H9 (cell line): Measurements from ENCODE around the gene ZNF831. TPM values are rescaled to one million over a fixed set of nuclear protein-coding genes. Genes with fewer than 3 reads are reported as not detected.

ENCODE experiments used
- DNase-seq: peaks from one replicate; pipeline ENCODE4 v3.0.0-alpha.2; 2017
- H2AFZ ChIP-seq: one replicate; pipeline ENCODE4 v1.6.1; 2013; ENCODE audit warnings: mild to moderate bottlenecking, low read length, control low read depth, moderate library complexity
- H2AK5ac ChIP-seq: 2 replicates; pipeline ENCODE4 v1.6.1; 2013; ENCODE audit warnings: low read length, control low read depth, mixed read lengths; ENCODE audit not compliant: insufficient read length
- H2BK120ac ChIP-seq: one replicate; pipeline ENCODE4 v1.6.1; 2013; ENCODE audit warnings: low read depth, mild to moderate bottlenecking, low read length, control low read depth, inconsistent platforms; ENCODE audit not compliant: poor library complexity, severe bottlenecking
- H2BK12ac ChIP-seq: 2 replicates; pipeline ENCODE4 v1.6.1; 2013; ENCODE audit warnings: low read length, control low read depth, mixed read lengths, low read depth; ENCODE audit not compliant: insufficient read length
- H2BK15ac ChIP-seq: 2 replicates; pipeline ENCODE4 v1.6.1; 2013; ENCODE audit warnings: low read depth, low read length, control low read depth
- H2BK20ac ChIP-seq: one replicate; pipeline ENCODE4 v1.6.1; 2013; ENCODE audit warnings: low read depth, mild to moderate bottlenecking, low read length, control low read depth, inconsistent platforms; ENCODE audit not compliant: poor library complexity, severe bottlenecking
- H2BK5ac ChIP-seq: 2 replicates; pipeline ENCODE4 v1.6.1; 2013; ENCODE audit warnings: low read length, control low read depth, mixed read lengths; ENCODE audit not compliant: insufficient read length
- H3K14ac ChIP-seq: 2 replicates; pipeline ENCODE4 v1.6.1; 2013; ENCODE audit warnings: low read length, control low read depth; ENCODE audit not compliant: insufficient read depth
- H3K18ac ChIP-seq: 2 replicates; pipeline ENCODE4 v1.6.1; 2013; ENCODE audit warnings: low read depth, mild to moderate bottlenecking, mixed read lengths, low read length, control low read depth; ENCODE audit not compliant: insufficient read length
- H3K23ac ChIP-seq: 2 replicates; pipeline ENCODE4 v1.6.1; 2013; ENCODE audit warnings: low read length, control low read depth, mixed read lengths, low read depth; ENCODE audit not compliant: insufficient read length
- H3K23me2 ChIP-seq: 2 replicates; pipeline ENCODE4 v1.6.1; 2013; ENCODE audit warnings: low read depth, mild to moderate bottlenecking, mixed read lengths, low read length, control low read depth; ENCODE audit not compliant: insufficient read length, poor library complexity, severe bottlenecking
- H3K27ac ChIP-seq: 2 replicates; pipeline ENCODE4 v1.5.1; 2013; ENCODE audit warnings: low read length, control low read depth, mixed read lengths, low read depth; ENCODE audit not compliant: insufficient read length
- H3K27me3 ChIP-seq: 2 replicates; pipeline ENCODE4 v1.6.1; 2013; ENCODE audit warnings: low read length, control low read depth, inconsistent platforms; ENCODE audit not compliant: insufficient read depth
- H3K4ac ChIP-seq: 2 replicates; pipeline ENCODE4 v1.6.1; 2013; ENCODE audit warnings: low read depth, mild to moderate bottlenecking, control low read depth, inconsistent platforms, low read length, moderate library complexity
- H3K4me1 ChIP-seq: 2 replicates; pipeline ENCODE4 v1.6.1; 2013; ENCODE audit warnings: low read length, control low read depth, inconsistent platforms; ENCODE audit not compliant: insufficient read depth
- H3K4me2 ChIP-seq: 2 replicates; pipeline ENCODE4 v1.6.1; 2013; ENCODE audit warnings: low read length, control low read depth, mixed read lengths; ENCODE audit not compliant: insufficient read length, insufficient read depth
- H3K56ac ChIP-seq: 2 replicates; pipeline ENCODE4 v1.6.1; 2013; ENCODE audit warnings: low read depth, mild to moderate bottlenecking, mixed read lengths, low read length, control low read depth; ENCODE audit not compliant: insufficient read length
- H3K79me1 ChIP-seq: 2 replicates; pipeline ENCODE4 v1.6.1; 2013; ENCODE audit warnings: low read depth, mild to moderate bottlenecking, moderate library complexity, low read length, control low read depth, inconsistent platforms; ENCODE audit not compliant: insufficient read depth, poor library complexity, severe bottlenecking
- H3K79me2 ChIP-seq: 2 replicates; pipeline ENCODE4 v1.6.1; 2013; ENCODE audit warnings: low read length, control low read depth, inconsistent platforms; ENCODE audit not compliant: insufficient read depth
- H3K9ac ChIP-seq: 2 replicates; pipeline ENCODE4 v1.6.1; 2013; ENCODE audit warnings: low read length, control low read depth, mixed read lengths; ENCODE audit not compliant: insufficient read length; ENCODE audit errors: extremely low read depth
- H3K9me3 ChIP-seq: one replicate; pipeline ENCODE4 v1.6.1; 2013; ENCODE audit warnings: low read depth, low read length, inconsistent platforms; ENCODE audit not compliant: control insufficient read depth
- H3T11ph ChIP-seq: one replicate; pipeline ENCODE4 v1.6.1; 2013; ENCODE audit warnings: mild to moderate bottlenecking, low read length, control low read depth, inconsistent platforms
- H4K20me1 ChIP-seq: one replicate; pipeline ENCODE4 v1.6.1; 2013; ENCODE audit not compliant: control insufficient read depth, insufficient read length, insufficient read depth
- H4K5ac ChIP-seq: 2 replicates; pipeline ENCODE4 v1.6.1; 2013; ENCODE audit warnings: low read depth, mild to moderate bottlenecking, mixed read lengths, low read length, control low read depth; ENCODE audit not compliant: insufficient read length
- H4K8ac ChIP-seq: replicated peaks from 2 replicates; pipeline ENCODE4 v1.6.1; 2013; ENCODE audit warnings: low read length, control low read depth, mixed read lengths, low read depth; ENCODE audit not compliant: insufficient read length
- H4K91ac ChIP-seq: 2 replicates; pipeline ENCODE4 v1.6.1; 2013; ENCODE audit warnings: low read depth, mild to moderate bottlenecking, moderate library complexity, mixed read lengths, low read length, control low read depth; ENCODE audit not compliant: insufficient read length
- H3K27ac Mint-ChIP-seq, 3 experiments: 2 replicates in 2 of 3; 3 replicates in 1 of 3; pipeline ENCODE4 v1.8.0; 2020 to 2021; ENCODE audit warnings: mixed read lengths in 3 of 3, mild to moderate bottlenecking in 1 of 3, moderate library complexity in 1 of 3
- H3K27me3 Mint-ChIP-seq: 2 replicates; pipeline ENCODE4 v1.8.0; 2021; ENCODE audit warnings: low read depth, mild to moderate bottlenecking, moderate library complexity, mixed read lengths
- H3K36me3 Mint-ChIP-seq, 3 experiments: 2 replicates in 2 of 3; 3 replicates in 1 of 3; pipeline ENCODE4 v1.8.0; 2020 to 2021; ENCODE audit warnings: low read depth in 3 of 3, mixed read lengths in 3 of 3; ENCODE audit not compliant: insufficient read depth in 1 of 3
- H3K4me1 Mint-ChIP-seq, 2 experiments: 2 replicates each; pipeline ENCODE4 v1.8.0; 2020; ENCODE audit warnings: mixed read lengths in 2 of 2
- H3K4me3 Mint-ChIP-seq, 2 experiments: 2 replicates in 1 of 2; 3 replicates in 1 of 2; pipeline ENCODE4 v1.8.0; 2020 to 2021; ENCODE audit warnings: mild to moderate bottlenecking in 2 of 2, mixed read lengths in 2 of 2, moderate library complexity in 1 of 2
- H3K9me3 Mint-ChIP-seq, 2 experiments: 2 replicates in 1 of 2; 3 replicates in 1 of 2; pipeline ENCODE4 v1.8.0; 2020; ENCODE audit warnings: mild to moderate bottlenecking in 2 of 2, mixed read lengths in 2 of 2, moderate library complexity in 1 of 2
- CTCF ChIP-seq: fragments of 200-600 bp; sonication (generic); conservative IDR thresholded peaks from 3 replicates; pipeline ENCODE4 v1.8.0; 2021; ENCODE audit warnings: antibody characterized with exemption, mild to moderate bottlenecking
- WGBS: extraction: QIAGEN DNeasy Blood & Tissue Kit; methylation state at CpG from one replicate; pipeline ENCODE4 v1.1.7; 2013; ENCODE audit warnings: missing lambda C conversion rate, low lambda C conversion rate, mixed read lengths; ENCODE audit not compliant: insufficient read length; ENCODE audit errors: extremely low coverage; 5-methylcytosine and 5-hydroxymethylcytosine counted together
- total RNA-seq: library from RNA; stranded (reverse); gene quantifications from 2 replicates; pipeline ENCODE4 v1.2.1, GENCODE V29; 2021

The ZNF831 gene
- total RNA-seq, 1 experiment from 2014 or later, result not detected

DNA sequence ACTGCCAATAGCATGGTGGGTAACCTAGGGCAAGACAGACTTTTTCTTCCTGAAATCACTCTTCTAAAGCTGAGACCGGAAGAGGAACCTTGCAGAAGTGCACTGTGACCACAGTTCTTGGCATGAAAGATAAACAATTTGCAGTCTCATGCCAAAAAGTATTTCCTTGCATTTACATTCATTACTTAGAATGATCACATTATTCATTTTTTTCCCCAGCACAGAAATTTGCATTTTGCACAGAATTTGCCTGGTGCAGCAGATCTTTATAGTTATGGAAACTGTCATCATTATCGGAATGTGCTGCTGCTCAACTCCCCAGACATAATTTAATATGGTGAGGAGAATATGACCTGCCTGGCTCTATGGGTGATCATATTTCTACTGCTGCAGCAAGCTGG, 94.6 kb downstream of the ZNF831 start:
- H4K20me1 ChIP-seq, result no peaks in the 10 kb centered on the region
- no peak overlapping the region for H2BK120ac ChIP-seq
- H2BK15ac ChIP-seq, result no peak overlapping the region
- H3K36me3 Mint-ChIP-seq, result no peaks in the 10 kb centered on the region
- peaks cover 66% of the 10 kb centered on the region for H3K27me3 Mint-ChIP-seq
- H3K18ac ChIP-seq, result no peak overlapping the region
- H4K8ac ChIP-seq, result no peak overlapping the region
- H3K27ac Mint-ChIP-seq, result no peak overlapping the region
- H2AFZ ChIP-seq, result no peak overlapping the region
- no peaks in the 10 kb centered on the region for H3K23me2 ChIP-seq
- no peak overlapping the region for H3K4me3 Mint-ChIP-seq
- H3K4me1 ChIP-seq, result no peaks in the 10 kb centered on the region
- no peak overlapping the region for H4K5ac ChIP-seq
- no CpG with 5 or more reads among the region's 2 CpGs for WGBS
- H3K14ac ChIP-seq, result no peak overlapping the region
- DNase-seq, result no peak
- no peak overlapping the region for H2BK5ac ChIP-seq
- H3K27me3 ChIP-seq, result no peaks in the 10 kb centered on the region
- no peak overlapping the region for H4K91ac ChIP-seq
- no peaks in the 10 kb centered on the region for H3K9me3 Mint-ChIP-seq
- H3K23ac ChIP-seq, result no peak overlapping the region
- H2AK5ac ChIP-seq, result no peak overlapping the region
- no peak overlapping the region for H3K27ac ChIP-seq
- H3K9me3 ChIP-seq, result no peaks in the 10 kb centered on the region
- H3T11ph ChIP-seq, result no peak overlapping the region
- H3K9ac ChIP-seq, result no peak overlapping the region
- no peak overlapping the region for H2BK20ac ChIP-seq
- no peak for TF ChIP-seq CTCF
- H3K56ac ChIP-seq, result no peak overlapping the region
- peaks cover 4 to 6% of the 10 kb centered on the region in 2 experiments; a peak in 3 of 4 replicates for H3K4me1 Mint-ChIP-seq
- H3K79me2 ChIP-seq, result no peaks in the 10 kb centered on the region
- no peak overlapping the region for H3K4me2 ChIP-seq
- no peak overlapping the region for H3K4ac ChIP-seq
- no peaks in the 10 kb centered on the region for H3K79me1 ChIP-seq
- H2BK12ac ChIP-seq, result no peak overlapping the region
